Loucy (cell line): ENCODE measurements around the gene ZNF384.

Experiments
- EZH2phosphoT487 ChIP-seq: fragments of 200-600 bp; IDR thresholded peaks from 2 replicates; pipeline ENCODE4 v1.6.1; 2018; ENCODE audit warnings: antibody characterized with exemption, mild to moderate bottlenecking, moderate library complexity, borderline replicate concordance
- TF ChIP-seq, protein P1 (sequence below): fragments of 200-600 bp; sonication (generic); conservative IDR thresholded peaks from 2 replicates; pipeline ENCODE4 v1.5.1; 2014; ENCODE audit warnings: mild to moderate bottlenecking, antibody characterized with exemption, low read length

- TF ChIP-seq, protein P1, sequence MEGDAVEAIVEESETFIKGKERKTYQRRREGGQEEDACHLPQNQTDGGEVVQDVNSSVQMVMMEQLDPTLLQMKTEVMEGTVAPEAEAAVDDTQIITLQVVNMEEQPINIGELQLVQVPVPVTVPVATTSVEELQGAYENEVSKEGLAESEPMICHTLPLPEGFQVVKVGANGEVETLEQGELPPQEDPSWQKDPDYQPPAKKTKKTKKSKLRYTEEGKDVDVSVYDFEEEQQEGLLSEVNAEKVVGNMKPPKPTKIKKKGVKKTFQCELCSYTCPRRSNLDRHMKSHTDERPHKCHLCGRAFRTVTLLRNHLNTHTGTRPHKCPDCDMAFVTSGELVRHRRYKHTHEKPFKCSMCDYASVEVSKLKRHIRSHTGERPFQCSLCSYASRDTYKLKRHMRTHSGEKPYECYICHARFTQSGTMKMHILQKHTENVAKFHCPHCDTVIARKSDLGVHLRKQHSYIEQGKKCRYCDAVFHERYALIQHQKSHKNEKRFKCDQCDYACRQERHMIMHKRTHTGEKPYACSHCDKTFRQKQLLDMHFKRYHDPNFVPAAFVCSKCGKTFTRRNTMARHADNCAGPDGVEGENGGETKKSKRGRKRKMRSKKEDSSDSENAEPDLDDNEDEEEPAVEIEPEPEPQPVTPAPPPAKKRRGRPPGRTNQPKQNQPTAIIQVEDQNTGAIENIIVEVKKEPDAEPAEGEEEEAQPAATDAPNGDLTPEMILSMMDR = no peak
- no peak for TF ChIP-seq EZH2phosphoT487
Observed at GRCh38 chr12:6699989-6700645, 10.9 kb upstream of the ZNF384 start.
